ENCODE data around the gene LHX2.

LHX2 gene

GRCh38 chr9:124074746-124075145 is 63.2 kb downstream of the LHX2 start:
- no peaks in the 10 kb centered on the region for H3K36me3 ChIP-seq
- H3K4me3 ChIP-seq (ENCODE audit: low read depth, low read length), result no peak overlapping the region
- DNase-seq, result no peak
- H3K9me3 ChIP-seq, result no peaks in the 10 kb centered on the region
- peaks cover 6% of the 10 kb centered on the region; the same call in 1 of the 2 replicates for H3K27me3 ChIP-seq
- H3K4me1 ChIP-seq, result no peaks in the 10 kb centered on the region
- TF ChIP-seq, protein P1, sequence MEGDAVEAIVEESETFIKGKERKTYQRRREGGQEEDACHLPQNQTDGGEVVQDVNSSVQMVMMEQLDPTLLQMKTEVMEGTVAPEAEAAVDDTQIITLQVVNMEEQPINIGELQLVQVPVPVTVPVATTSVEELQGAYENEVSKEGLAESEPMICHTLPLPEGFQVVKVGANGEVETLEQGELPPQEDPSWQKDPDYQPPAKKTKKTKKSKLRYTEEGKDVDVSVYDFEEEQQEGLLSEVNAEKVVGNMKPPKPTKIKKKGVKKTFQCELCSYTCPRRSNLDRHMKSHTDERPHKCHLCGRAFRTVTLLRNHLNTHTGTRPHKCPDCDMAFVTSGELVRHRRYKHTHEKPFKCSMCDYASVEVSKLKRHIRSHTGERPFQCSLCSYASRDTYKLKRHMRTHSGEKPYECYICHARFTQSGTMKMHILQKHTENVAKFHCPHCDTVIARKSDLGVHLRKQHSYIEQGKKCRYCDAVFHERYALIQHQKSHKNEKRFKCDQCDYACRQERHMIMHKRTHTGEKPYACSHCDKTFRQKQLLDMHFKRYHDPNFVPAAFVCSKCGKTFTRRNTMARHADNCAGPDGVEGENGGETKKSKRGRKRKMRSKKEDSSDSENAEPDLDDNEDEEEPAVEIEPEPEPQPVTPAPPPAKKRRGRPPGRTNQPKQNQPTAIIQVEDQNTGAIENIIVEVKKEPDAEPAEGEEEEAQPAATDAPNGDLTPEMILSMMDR (IDR thresholded peaks at IDR 0.05; ENCODE audit: low read depth, low read length), result no peak

GRCh38 chr9:124075761-124076160 is 64.2 kb downstream of the LHX2 start:
- Histone ChIP-seq H3K9me3 (no peaks in the 10 kb centered on the region), H3K36me3 (no peaks in the 10 kb centered on the region), H3K4me3 (ENCODE audit: low read depth, low read length) (no peak overlapping the region), H3K27me3 (peaks cover 6% of the 10 kb centered on the region; the same call in 1 of the 2 replicates), H3K4me1 (no peaks in the 10 kb centered on the region)
- TF ChIP-seq, protein P1 (IDR thresholded peaks at IDR 0.05; ENCODE audit: low read depth, low read length), result no peak
- no peak for DNase-seq

GRCh38 chr9:124077915-124078572 is 66.5 kb downstream of the LHX2 start:
- H3K27me3 ChIP-seq, result no peaks in the 10 kb centered on the region; the same call in 1 of the 2 replicates
- TF ChIP-seq, protein P1 (IDR thresholded peaks at IDR 0.05; ENCODE audit: low read depth, low read length), result no peak
- no peak for DNase-seq
- H3K4me3 ChIP-seq (ENCODE audit: low read depth, low read length), result no peak overlapping the region
- H3K36me3 ChIP-seq, result no peaks in the 10 kb centered on the region
- no peaks in the 10 kb centered on the region for H3K4me1 ChIP-seq
- no peaks in the 10 kb centered on the region for H3K9me3 ChIP-seq

DNA sequence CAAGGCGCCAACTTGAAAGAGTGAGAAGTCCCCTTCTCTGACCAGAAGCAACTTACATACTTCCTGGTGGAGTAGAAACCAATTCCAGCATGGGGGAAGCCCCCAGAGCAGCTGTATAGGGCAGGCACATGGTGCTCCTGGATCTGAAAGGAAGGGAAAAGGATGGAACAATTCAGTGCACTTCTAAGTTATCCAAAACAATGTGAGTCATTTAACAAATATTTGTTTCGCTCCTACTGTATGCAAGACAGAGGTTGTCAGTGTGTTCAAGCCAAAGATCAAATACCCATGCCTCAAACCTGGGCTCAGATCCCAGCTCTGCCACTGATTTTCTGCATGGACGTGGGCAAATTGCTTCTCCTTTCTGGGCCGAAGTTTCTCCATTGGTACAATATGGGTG is 67.1 kb downstream of the LHX2 start:
- H3K4me3 ChIP-seq (ENCODE audit: low read depth, low read length), result no peak overlapping the region
- no peaks in the 10 kb centered on the region for H3K9me3 ChIP-seq

DNA sequence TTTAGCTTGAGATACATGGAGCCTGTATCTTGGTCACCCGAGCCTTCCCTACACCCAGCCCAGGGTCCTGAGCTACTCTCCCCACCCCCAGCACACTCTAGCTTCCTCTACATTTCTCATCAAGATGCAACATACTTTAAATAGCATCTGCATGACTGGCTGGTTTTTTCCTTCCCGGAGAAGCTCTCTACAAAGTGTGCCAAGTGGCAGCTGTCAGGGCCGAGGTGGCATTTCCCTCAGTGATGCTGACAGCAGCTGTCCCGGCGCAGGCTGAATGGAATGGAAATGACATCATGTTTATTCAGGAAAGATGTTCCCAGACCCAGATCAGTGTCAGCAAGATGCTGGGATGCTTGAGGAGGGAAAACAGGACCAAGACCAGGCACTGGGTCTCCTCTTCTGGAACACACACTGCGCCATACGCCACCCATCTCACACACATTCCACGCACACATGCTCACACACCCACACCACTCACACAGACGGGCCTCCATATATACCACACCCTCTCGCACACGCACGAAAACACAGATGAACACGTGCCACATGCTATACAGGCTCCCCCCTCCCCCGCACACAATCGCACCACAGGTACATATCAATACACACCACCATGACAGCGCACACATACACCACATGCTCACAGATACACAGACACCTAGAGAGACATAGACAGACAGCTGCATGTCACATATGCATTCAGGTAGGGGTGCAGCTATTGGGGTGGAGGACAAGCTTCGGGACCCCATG is 67.8 kb downstream of the LHX2 start:
- Histone ChIP-seq H3K27me3 (no peaks in the 10 kb centered on the region; the same call in 1 of the 2 replicates), H3K4me1 (no peaks in the 10 kb centered on the region), H3K9me3 (no peaks in the 10 kb centered on the region), H3K4me3 (ENCODE audit: low read depth, low read length) (no peak overlapping the region), H3K36me3 (no peaks in the 10 kb centered on the region)
- TF ChIP-seq, protein P1 (IDR thresholded peaks at IDR 0.05; ENCODE audit: low read depth, low read length), result no peak
- DNase-seq, result no peak

More for the DNA sequence above, 67.1 kb downstream of the LHX2 start:
- TF ChIP-seq, protein P1 (IDR thresholded peaks at IDR 0.05; ENCODE audit: low read depth, low read length), result no peak
- Histone ChIP-seq H3K36me3 (no peaks in the 10 kb centered on the region), H3K27me3 (no peaks in the 10 kb centered on the region; the same call in 1 of the 2 replicates), H3K4me1 (no peaks in the 10 kb centered on the region)
- no peak for DNase-seq

- no peak overlapping the region for H3K4me3 ChIP-seq (ENCODE audit: low read depth, low read length)
These were observed 71.1 kb downstream of the LHX2 start for GRCh38 chr9:124082622-124083021.

More at GRCh38 chr9:124082622-124083021, 71.1 kb downstream of the LHX2 start:
- Histone ChIP-seq H3K27me3 (no peaks in the 10 kb centered on the region; the same call in 1 of the 2 replicates), H3K9me3 (no peaks in the 10 kb centered on the region), H3K4me1 (no peaks in the 10 kb centered on the region), H3K36me3 (no peaks in the 10 kb centered on the region)
- TF ChIP-seq, protein P1 (IDR thresholded peaks at IDR 0.05; ENCODE audit: low read depth, low read length), result no peak
- DNase-seq, result no peak
